ENCODE data around the gene ROR1. TPM values are rescaled to one million over a fixed set of nuclear protein-coding genes. Genes with fewer than 3 reads are reported as not detected.

Gene ROR1
- total and polyA plus RNA-seq, 9 of the 15 experiments (the other 6 are each of a cell fraction or from before 2014, with no cell fraction given) = 0.02 TPM; not detected in 8

- TF ChIP-seq GTF3C2 (IDR thresholded peaks at IDR 0.05; ENCODE audit: borderline replicate concordance, extremely low read depth, insufficient read length) (no peak), E2F5 (CRISPR knock-in tag; IDR thresholded peaks at IDR 0.05) (no peak), ZNF134 (CRISPR knock-in tag; conservative IDR thresholded peaks at IDR 0.05) (no peak), MTA3 (IDR thresholded peaks at IDR 0.05; ENCODE audit: borderline replicate concordance) (no peak), RHOXF2B (CRISPR knock-in tag; conservative IDR thresholded peaks at IDR 0.05) (no peak)
Measured at GRCh38 chr1:63739452-63739851, 34.4 kb upstream of the ROR1 start (continued).

GRCh38 chr1:63740432-63740831 is 33.4 kb upstream of the ROR1 start:
- Histone ChIP-seq H3K27me3 (ENCODE audit: control insufficient read depth in 2 of 2, insufficient read depth in 2 of 2, low read length in 2 of 2) (no peaks in the 10 kb centered on the region), H2AFZ (ENCODE audit: low read depth, low read length) (no peak overlapping the region), H3K9ac (ENCODE audit: insufficient read depth in 1 of 2, low read depth in 2 of 2, low read length in 2 of 2) (no peak overlapping the region), H3K79me2 (ENCODE audit: control insufficient read depth, insufficient read depth, low read length) (no peaks in the 10 kb centered on the region), H3K9me1 (ENCODE audit: control insufficient read depth, insufficient read depth, low read length) (no peaks in the 10 kb centered on the region), H3K9me3 (replicated peaks; ENCODE audit: control insufficient read depth, insufficient read depth, low read depth, low read length) (no peaks in the 10 kb centered on the region), H4K20me1 (replicated peaks; ENCODE audit: control insufficient read depth, insufficient read depth, low read length) (no peaks in the 10 kb centered on the region; the same call in 1 of the 2 replicates), H3K4me2 (ENCODE audit: insufficient read depth, low read length) (no peak overlapping the region), H3K36me3 (ENCODE audit: control insufficient read depth, insufficient read depth, low read length) (no peaks in the 10 kb centered on the region), H3K4me1 (replicated peaks in 1 of 2; ENCODE audit: control insufficient read depth in 2 of 2, insufficient read depth in 2 of 2, low read length in 2 of 2) (no peaks in the 10 kb centered on the region), H3K27ac (ENCODE audit: extremely low read depth, low read depth, low read length) (no peak overlapping the region), H3K4me3 (no peak overlapping the region)
- WGBS (ENCODE audit: insufficient coverage, low coverage, missing lambda C conversion rate) = 0% methylated on average over 2 of the region's 2 CpGs
- intact Hi-C loops (cut with micrococcal nuclease) = no loop called here
- in situ Hi-C loops (cut with MboI) = no loop called here
- CTCF ChIA-PET (ENCODE audit: low intra/inter-chr PET ratio) = no interaction called here
- ATAC-seq = no peak
- no TSS peak for BruUV-seq (replicated peaks)
- POLR2A ChIA-PET = interaction anchor here (0.8 kb wide), 1 partner anchor 123 kb away, joined by 3 read pairs; no protein-coding TSS in a partner anchor
- no peak for FAIRE-seq
- no peak for DNase-seq (ENCODE audit: extremely low read depth in 1 of 4, low spot score in 3 of 4)
- TF ChIP-seq NR1H2 (CRISPR knock-in tag; IDR thresholded peaks at IDR 0.05) (no peak), E2F6 (IDR thresholded peaks at IDR 0.05; ENCODE audit: borderline replicate concordance in 1 of 2, extremely low read depth in 1 of 2, insufficient read depth in 1 of 2, insufficient read length in 1 of 2, low read depth in 1 of 2, low read length in 1 of 2, poor library complexity in 1 of 2, severe bottlenecking in 1 of 2) (no peak), DIDO1 (tag; IDR thresholded peaks at IDR 0.05; ENCODE audit: low read depth) (no peak), ZNF740 (CRISPR knock-in tag; IDR thresholded peaks at IDR 0.05) (no peak), ZNF740 (tag; IDR thresholded peaks at IDR 0.05) (no peak), E2F1 (CRISPR knock-in tag; IDR thresholded peaks at IDR 0.05) (no peak), NFXL1 (CRISPR knock-in tag; IDR thresholded peaks at IDR 0.05) (no peak), ELF1 (tag; IDR thresholded peaks at IDR 0.05) (no peak), PHTF2 (CRISPR knock-in tag; IDR thresholded peaks at IDR 0.05) (no peak)
